ENCODE measurements around the gene CTXN1.
"Not testable (repeated sequence)": the region's sequence is repeated elsewhere in the genome, so short reads cannot be mapped to it uniquely, and the experiment has no call there.

GRCh38 chr19:7961082-7961481, 35.1 kb upstream of the CTXN1 start:
- not testable (repeated sequence) for TF ChIP-seq CTCF (IDR thresholded peaks at IDR 0.05); POLR2AphosphoS5 (IDR thresholded peaks at IDR 0.05; ENCODE audit: insufficient read depth in 1 of 2, low read depth in 1 of 2)

Measured in vagina (tissue), 2 donors.